ENCODE measurements around the gene GIPC1. TPM values are rescaled to one million over a fixed set of nuclear protein-coding genes. Genes with fewer than 3 reads are reported as not detected.

Gene GIPC1
- polyA plus RNA-seq, 1 of the 3 experiments (the other 2 are of a cell fraction): 144 TPM

GRCh38 chr19:14517840-14518505 is 22.0 kb upstream of the GIPC1 start, which contains the start of gene DNAJB1 (continued):
- TF ChIP-seq PBX3 (IDR thresholded peaks at IDR 0.05) (peak; percentile 55), CTCF (IDR thresholded peaks at IDR 0.05) (no peak), RXRA (IDR thresholded peaks at IDR 0.05; ENCODE audit: borderline replicate concordance, low read depth) (no peak; the same call in 1 of the 2 replicates), USF2 (IDR thresholded peaks at IDR 0.05; ENCODE audit: borderline replicate concordance, low read depth, low read length) (no peak), RFX5 (IDR thresholded peaks at IDR 0.05; ENCODE audit: low read length) (no peak), YY1 (IDR thresholded peaks at IDR 0.05; ENCODE audit: low read depth) (0 out of 2 replicates have a peak, but pooled peaks have one; percentile 38), MEF2A (IDR thresholded peaks at IDR 0.05; ENCODE audit: borderline replicate concordance, low read depth) (no peak; the same call in 1 of the 2 replicates), SIN3A (IDR thresholded peaks at IDR 0.05; ENCODE audit: borderline replicate concordance, low read depth, low read length) (peak; percentile 39; the same call in 1 of the 2 replicates)

- no peaks in the 10 kb centered on the region for H3K9me3 ChIP-seq
- peaks cover 42% of the 10 kb centered on the region for H3F3A ChIP-seq (replicated peaks; ENCODE audit: insufficient read depth)
- WGBS (ENCODE audit: low lambda C conversion rate): 0% methylated on average over 11 of the region's 32 CpGs
- DNase-seq: no peak
- H3K36me3 ChIP-seq (replicated peaks in 1 of 2; ENCODE audit: control insufficient read depth in 1 of 2, insufficient read depth in 2 of 2, low read length in 1 of 2): peaks cover 22 to 29% of the 10 kb centered on the region in 2 experiments
- CTCF ChIA-PET: interaction anchor here (1.4 to 3.8 kb wide), 6 partner anchors 11 to 169 kb away, joined by 3 to 30 read pairs (median 5); no protein-coding TSS in a partner anchor
- H3K27me3 ChIP-seq (ENCODE audit: insufficient read depth): no peaks in the 10 kb centered on the region
- H3K4me1 ChIP-seq (ENCODE audit: control insufficient read depth in 1 of 2, insufficient read depth in 2 of 2, low read depth in 1 of 2, low read length in 1 of 2): peaks cover 24 to 39% of the 10 kb centered on the region in 2 experiments; a peak in 3 of 4 replicates
- no peaks in the 10 kb centered on the region for H3K9me2 ChIP-seq
- H3K79me2 ChIP-seq (ENCODE audit: insufficient read depth): peaks cover 44% of the 10 kb centered on the region
- no peak for TF ChIP-seq EP300 (IDR thresholded peaks at IDR 0.05; ENCODE audit: borderline replicate concordance in 1 of 2, low read depth in 1 of 2, low read length in 1 of 2)
- TF ChIP-seq USF1 (IDR thresholded peaks at IDR 0.05; ENCODE audit: borderline replicate concordance, low read depth): no peak
- no peak for TF ChIP-seq EZH2phosphoT487 (IDR thresholded peaks at IDR 0.05; ENCODE audit: borderline replicate concordance, low read depth)
- no peak for TF ChIP-seq ELF1 (IDR thresholded peaks at IDR 0.05)
- TF ChIP-seq NRF1 (IDR thresholded peaks at IDR 0.05; ENCODE audit: low read depth, low read length): no peak
- TF ChIP-seq TAF1 (IDR thresholded peaks at IDR 0.05; ENCODE audit: borderline replicate concordance, low read depth, low read length): no peak
- no peak for TF ChIP-seq RAD21 (IDR thresholded peaks at IDR 0.05; ENCODE audit: low read length)
- TF ChIP-seq SMC3 (IDR thresholded peaks at IDR 0.05; ENCODE audit: low read depth, low read length): no peak
- TF ChIP-seq GABPA (IDR thresholded peaks at IDR 0.05; ENCODE audit: low read depth): no peak
- TF ChIP-seq GATA2 (CRISPR knock-in tag; IDR thresholded peaks at IDR 0.05): no peak
- no peak for TF ChIP-seq RXRA (IDR thresholded peaks at IDR 0.05; ENCODE audit: borderline replicate concordance, low read depth)
- TF ChIP-seq FOSL2 (IDR thresholded peaks at IDR 0.05; ENCODE audit: borderline replicate concordance, low read depth): no peak
- TF ChIP-seq FOXM1 (IDR thresholded peaks at IDR 0.05; ENCODE audit: low read depth): no peak
- TF ChIP-seq FOXJ3 (CRISPR knock-in tag; IDR thresholded peaks at IDR 0.05): no peak
- no peak for TF ChIP-seq USF2 (IDR thresholded peaks at IDR 0.05; ENCODE audit: borderline replicate concordance, low read depth, low read length)
- H3K9ac ChIP-seq: peak overlapping the region; percentile 99
- peaks cover 36% of the 10 kb centered on the region for H4K20me1 ChIP-seq (ENCODE audit: insufficient read depth)
- peak overlapping the region; percentile 93 to 96; a peak in 3 of 4 replicates for H3K27ac ChIP-seq (ENCODE audit: low read depth in 2 of 2, low read length in 1 of 2)
- POLR2A ChIA-PET: interaction anchor here (0.9 to 1.5 kb wide), 6 partner anchors 21 to 678 kb away, joined by 3 to 15 read pairs (median 3); partner anchors contain the start of genes ASF1B and GIPC1
- peak overlapping the region; percentile 87 to 90 for H3K4me3 ChIP-seq (ENCODE audit: low read depth in 2 of 2, low read length in 1 of 2)
- peak overlapping the region; percentile 95 for H3K4me2 ChIP-seq
- no peak overlapping the region for H2AFZ ChIP-seq (ENCODE audit: low read depth)
Measured at GRCh38 chr19:14517446-14517839, 21.5 kb upstream of the GIPC1 start.
